Ureter (tissue), 1 donor: ENCODE data around the gene MCC. TPM values are rescaled to one million over a fixed set of nuclear protein-coding genes. Genes with fewer than 3 reads are reported as not detected.

Experiments used
- DNase-seq: peaks from one replicate; pipeline ENCODE4 v3.0.0-alpha.2; 2020; ENCODE audit warnings: low spot score
- total RNA-seq: library from RNA; stranded (reverse); gene quantifications from one replicate; pipeline ENCODE4 v1.2.4, GENCODE V29; 2023
- donor health status: DM: yes; HTN: yes; CAD: no.

MCC gene
- total RNA-seq, 1 donor from 2014 or later = 88.8 TPM

- no peak for DNase-seq
Measured at GRCh38 chr5:113112435-113112834, 375.8 kb downstream of the MCC start.

GRCh38 chr5:113110117-113110516 lies 378.1 kb downstream of the MCC start:
- no peak for DNase-seq

- no peak for DNase-seq
Measured at GRCh38 chr5:113109344-113109743, 378.9 kb downstream of the MCC start.

- no peak for DNase-seq
Measured at GRCh38 chr5:113108485-113108884, 379.8 kb downstream of the MCC start.

GRCh38 chr5:113106821-113107220 lies 381.4 kb downstream of the MCC start:
- no peak for DNase-seq

- no peak for DNase-seq
Measured at GRCh38 chr5:113105693-113106280, 382.5 kb downstream of the MCC start.

- DNase-seq = no peak
Measured at GRCh38 chr5:113103330-113103729, 384.9 kb downstream of the MCC start.

GRCh38 chr5:113102121-113102531 lies 386.1 kb downstream of the MCC start:
- no peak for DNase-seq

- DNase-seq = no peak
Measured at GRCh38 chr5:113100981-113101380, 387.3 kb downstream of the MCC start.

- no peak for DNase-seq
Measured at GRCh38 chr5:113099822-113100221, 388.4 kb downstream of the MCC start.

- no peak for DNase-seq
Measured at GRCh38 chr5:113098378-113098777, 389.9 kb downstream of the MCC start.

- no peak for DNase-seq
Measured at GRCh38 chr5:113095831-113096230, 392.4 kb downstream of the MCC start.

- DNase-seq = no peak
Measured at GRCh38 chr5:113093558-113093957, 394.7 kb downstream of the MCC start.

- no peak for DNase-seq
Measured at GRCh38 chr5:113092683-113093082, 395.6 kb downstream of the MCC start.

GRCh38 chr5:113091622-113092021 lies 396.6 kb downstream of the MCC start:
- peak; percentile 26 for DNase-seq

- DNase-seq = peak; percentile 19
Measured at GRCh38 chr5:113090336-113091106, 397.7 kb downstream of the MCC start.

GRCh38 chr5:113089653-113090335 lies 398.5 kb downstream of the MCC start:
- peak; percentile 34 for DNase-seq

GRCh38 chr5:113087976-113088514 lies 400.2 kb downstream of the MCC start:
- DNase-seq = no peak

- DNase-seq = no peak
Measured at GRCh38 chr5:113085880-113086409, 402.3 kb downstream of the MCC start.

- DNase-seq = no peak
Measured at GRCh38 chr5:113085084-113085414, 403.2 kb downstream of the MCC start.

- peak; percentile 1 for DNase-seq
Measured at GRCh38 chr5:113084402-113085083, 403.7 kb downstream of the MCC start.

- DNase-seq = peak; percentile 2
Measured at GRCh38 chr5:113083481-113083880, 404.8 kb downstream of the MCC start.
